SK-N-SH (cell line): ENCODE data around the gene CFAP57. TPM values are rescaled to one million over a fixed set of nuclear protein-coding genes. Genes with fewer than 3 reads are reported as not detected.

Source experiments
- CTCF ChIA-PET: fragments of 300-600, 350-600 bp; formaldehyde crosslinking; extraction: SDS; loops from one replicate; lab custom pipeline; 2021; lab: Yijun Ruan, JAX
- POLR2A ChIA-PET: fragments of 350-600 bp; sonication (Branson Sonifier 250); formaldehyde crosslinking; extraction: SDS; loops from one replicate; lab custom pipeline; 2020; ENCODE audit warnings: antibody characterized with exemption, inconsistent platforms; lab: Yijun Ruan, JAX
- DNase-seq: peaks from one replicate; pipeline ENCODE4 v3.0.0; 2012
- H2AFZ ChIP-seq: fragments of 200-600 bp; sonication (generic); 2 replicates; pipeline ENCODE4 v1.8.1; 2016; ENCODE audit warnings: antibody characterized with exemption, mild to moderate bottlenecking, low read depth
- H3F3A ChIP-seq: fragments of 200-600 bp; sonication (generic); replicated peaks from 2 replicates; pipeline ENCODE3; 2016; ENCODE audit warnings: antibody characterized with exemption, mild to moderate bottlenecking; ENCODE audit not compliant: insufficient read depth
- H3K27ac ChIP-seq, 2 experiments: fragments of 200-500 bp in 1 of 2; fragments of 200-600 bp in 1 of 2; sonication (Bioruptor generic) in 1 of 2; sonication (generic), shearing (Covaris generic) in 1 of 2; 2 replicates each; pipeline versions ENCODE4 v1.5.1 to v1.6.1; 2014 to 2016; ENCODE audit warnings: low read depth in 2 of 2, inconsistent platforms in 1 of 2, low read length in 1 of 2, mild to moderate bottlenecking in 1 of 2, mixed read lengths in 1 of 2
- H3K27me3 ChIP-seq: fragments of 200-600 bp; sonication (generic), shearing (Covaris generic); 2 replicates; pipeline ENCODE4 v1.6.1; 2016; ENCODE audit warnings: mixed run types; ENCODE audit not compliant: insufficient read depth
- H3K36me3 ChIP-seq, 2 experiments: fragments of 200-500 bp in 1 of 2; fragments of 200-600 bp in 1 of 2; sonication (Bioruptor generic) in 1 of 2; sonication (generic) in 1 of 2; replicated peaks in 1 of 2; 2 replicates each; pipeline versions ENCODE3 to v1.5.1; 2014 to 2016; ENCODE audit warnings: low read length in 1 of 2, mild to moderate bottlenecking in 1 of 2; ENCODE audit not compliant: insufficient read depth in 2 of 2, control insufficient read depth in 1 of 2
- H3K4me1 ChIP-seq, 2 experiments: fragments of 200-500 bp in 1 of 2; fragments of 200-600 bp in 1 of 2; sonication (Bioruptor generic) in 1 of 2; sonication (generic), shearing (Covaris generic) in 1 of 2; 2 replicates each; pipeline versions ENCODE4 v1.5.1 to v1.6.1; 2014 to 2016; ENCODE audit warnings: low read depth in 1 of 2, low read length in 1 of 2, mixed run types in 1 of 2; ENCODE audit not compliant: insufficient read depth in 2 of 2, control insufficient read depth in 1 of 2
- H3K4me2 ChIP-seq: fragments of 200-600 bp; sonication (generic), shearing (Covaris generic); 2 replicates; pipeline ENCODE4 v1.6.1; 2017; ENCODE audit warnings: mixed run types
- H3K4me3 ChIP-seq, 2 experiments: fragments of 200-500 bp in 1 of 2; fragments of 200-600 bp in 1 of 2; sonication (Bioruptor generic) in 1 of 2; sonication (generic), shearing (Covaris generic) in 1 of 2; 2 replicates each; pipeline versions ENCODE4 v1.5.1 to v1.8.1; 2014 to 2016; ENCODE audit warnings: low read depth in 2 of 2, inconsistent platforms in 1 of 2, low read length in 1 of 2, mild to moderate bottlenecking in 1 of 2, mixed read lengths in 1 of 2, moderate library complexity in 1 of 2
- H3K79me2 ChIP-seq: fragments of 200-600 bp; sonication (generic); 2 replicates; pipeline ENCODE4 v1.8.1; 2017; ENCODE audit warnings: mild to moderate bottlenecking; ENCODE audit not compliant: insufficient read depth
- H3K9ac ChIP-seq: fragments of 200-600 bp; sonication (generic); 2 replicates; pipeline ENCODE4 v1.6.1; 2017; ENCODE audit warnings: mixed run types
- H3K9me2 ChIP-seq: fragments of 200-600 bp; sonication (generic); 2 replicates; pipeline ENCODE4 v1.6.1; 2017; ENCODE audit warnings: mixed run types
- H3K9me3 ChIP-seq: fragments of 200-600 bp; sonication (generic); 2 replicates; pipeline ENCODE4 v1.6.1; 2017; ENCODE audit warnings: mixed run types, mild to moderate bottlenecking, moderate library complexity
- H4K20me1 ChIP-seq: fragments of 200-600 bp; sonication (generic); 2 replicates; pipeline ENCODE4 v1.6.1; 2017; ENCODE audit warnings: mild to moderate bottlenecking, mixed run types; ENCODE audit not compliant: insufficient read depth
- CHD2 ChIP-seq: fragments of 150-350 bp; IDR thresholded peaks from 2 replicates; pipeline ENCODE4 v1.6.1; 2018; ENCODE audit warnings: low read length; ENCODE audit not compliant: partially characterized antibody
- CTCF ChIP-seq: fragments of 200-600 bp; sonication (generic); IDR thresholded peaks from 2 replicates; pipeline ENCODE4 v1.6.1; 2017; ENCODE audit warnings: antibody characterized with exemption, mild to moderate bottlenecking, moderate library complexity
- ELF1 ChIP-seq: IDR thresholded peaks from 2 replicates; pipeline ENCODE4 v1.4.0; 2012
- EZH2phosphoT487 ChIP-seq: fragments of 200-600 bp; sonication (generic); IDR thresholded peaks from 2 replicates; pipeline ENCODE4 v1.6.1; 2017; ENCODE audit warnings: low read depth, mixed run types, mild to moderate bottlenecking, antibody characterized with exemption, moderate library complexity, borderline replicate concordance
- FOSL2 ChIP-seq: IDR thresholded peaks from 2 replicates; pipeline ENCODE4 v1.4.0; 2012; ENCODE audit warnings: low read depth, mild to moderate bottlenecking, moderate library complexity, borderline replicate concordance
- FOXJ3 ChIP-seq: sonication (generic); formaldehyde crosslinking; IDR thresholded peaks from 2 replicates; pipeline ENCODE4 v1.5.1; 2020; ENCODE audit warnings: mild to moderate bottlenecking, missing genetic modification reagents
- FOXM1 ChIP-seq: IDR thresholded peaks from 2 replicates; pipeline ENCODE4 v1.4.0; 2012; ENCODE audit warnings: low read depth, mild to moderate bottlenecking
- GABPA ChIP-seq: IDR thresholded peaks from 2 replicates; pipeline ENCODE4 v1.4.0; 2012; ENCODE audit warnings: low read depth, mild to moderate bottlenecking
- GATA2 ChIP-seq: sonication (generic); formaldehyde crosslinking; IDR thresholded peaks from 2 replicates; pipeline ENCODE4 v1.5.0; 2020; ENCODE audit warnings: mild to moderate bottlenecking, missing genetic modification reagents
- MEF2A ChIP-seq: IDR thresholded peaks from 2 replicates; pipeline ENCODE4 v1.4.0; 2012; ENCODE audit warnings: low read depth, borderline replicate concordance
- MXI1 ChIP-seq: IDR thresholded peaks from 2 replicates; pipeline ENCODE4 v1.6.1; 2012; ENCODE audit warnings: mild to moderate bottlenecking, low read depth, low read length, improper control_type of control experiment
- NRF1 ChIP-seq: IDR thresholded peaks from 2 replicates; pipeline ENCODE4 v1.6.1; 2012; ENCODE audit warnings: low read depth, mild to moderate bottlenecking, low read length
- RAD21 ChIP-seq: IDR thresholded peaks from 2 replicates; pipeline ENCODE4 v1.6.1; 2012; ENCODE audit warnings: mild to moderate bottlenecking, low read length
- RFX5 ChIP-seq: IDR thresholded peaks from 2 replicates; pipeline ENCODE4 v1.6.1; 2012; ENCODE audit warnings: mild to moderate bottlenecking, improper control_type of control experiment, low read length
- RXRA ChIP-seq: IDR thresholded peaks from 2 replicates; pipeline ENCODE4 v1.4.0; 2012; ENCODE audit warnings: low read depth, mild to moderate bottlenecking, borderline replicate concordance
- SMC3 ChIP-seq: IDR thresholded peaks from 2 replicates; pipeline ENCODE4 v1.6.1; 2012; ENCODE audit warnings: low read depth, low read length, improper control_type of control experiment
- TEAD4 ChIP-seq: IDR thresholded peaks from 2 replicates; pipeline ENCODE4 v1.4.0; 2012; ENCODE audit warnings: mild to moderate bottlenecking, borderline replicate concordance; ENCODE audit not compliant: insufficient read depth
- ZBTB33 ChIP-seq: IDR thresholded peaks from 2 replicates; pipeline ENCODE4 v1.4.0; 2012; ENCODE audit warnings: low read depth, borderline replicate concordance
- WGBS: methylation state at CpG from one replicate; pipeline ENCODE4 v1.1.6; 2017; ENCODE audit warnings: low lambda C conversion rate; 5-methylcytosine and 5-hydroxymethylcytosine counted together
- polyA plus RNA-seq, 3 experiments: library from polyadenylated mRNA; depleted of rRNA; stranded (reverse); fragments of >200 nt; gene quantifications; 2 replicates each; pipeline ENCODE4 v1.2.3, GENCODE V29; 2012
- TF ChIP-seq, protein P1 (sequence below): IDR thresholded peaks from 2 replicates; pipeline ENCODE4 v1.6.1; 2012; ENCODE audit warnings: mild to moderate bottlenecking, low read depth, low read length, moderate library complexity
- TF ChIP-seq, protein P2 (sequence below): fragments of 150-350 bp; IDR thresholded peaks from 2 replicates; pipeline ENCODE4 v1.6.1; 2016; ENCODE audit warnings: mild to moderate bottlenecking, low read depth, low read length

Gene CFAP57
- polyA plus RNA-seq, 1 of the 3 experiments (the other 2 are of a cell fraction): 0.36 TPM

DNA sequence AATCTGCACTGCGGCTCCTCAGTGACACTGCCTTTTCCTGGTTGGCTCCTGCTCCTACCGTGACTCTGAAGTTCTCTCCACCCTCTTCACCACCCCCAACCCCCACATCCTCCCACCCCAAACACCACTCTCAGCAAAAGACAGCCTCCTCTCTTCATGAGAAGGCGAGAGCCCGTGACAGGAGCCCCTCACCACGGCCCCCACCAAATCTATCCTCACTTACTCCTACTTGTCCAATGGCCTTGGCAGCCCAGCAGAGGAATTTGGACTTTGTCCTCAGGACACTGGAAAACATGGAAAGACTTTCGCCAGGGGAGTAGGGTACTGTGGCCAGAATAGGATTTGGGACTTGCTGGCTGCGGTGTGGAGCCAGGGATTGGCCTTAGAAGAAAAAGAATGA is 104.5 kb downstream of the CFAP57 start:
- Histone ChIP-seq H3F3A (no peaks in the 10 kb centered on the region), H3K27ac (no peak overlapping the region), H3K27me3 (peaks cover 11% of the 10 kb centered on the region; the same call in 1 of the 2 replicates), H3K4me1 (no peaks in the 10 kb centered on the region; a peak in 1 of 4 replicates), H3K79me2 (no peaks in the 10 kb centered on the region), H2AFZ (no peak overlapping the region), H3K9me2 (no peaks in the 10 kb centered on the region), H3K4me3 (no peak overlapping the region)
- POLR2A ChIA-PET: no interaction called here
- 27% methylated on average over 7 of the region's 7 CpGs for WGBS
- no peak for TF ChIP-seq RXRA
- TF ChIP-seq, protein P1, sequence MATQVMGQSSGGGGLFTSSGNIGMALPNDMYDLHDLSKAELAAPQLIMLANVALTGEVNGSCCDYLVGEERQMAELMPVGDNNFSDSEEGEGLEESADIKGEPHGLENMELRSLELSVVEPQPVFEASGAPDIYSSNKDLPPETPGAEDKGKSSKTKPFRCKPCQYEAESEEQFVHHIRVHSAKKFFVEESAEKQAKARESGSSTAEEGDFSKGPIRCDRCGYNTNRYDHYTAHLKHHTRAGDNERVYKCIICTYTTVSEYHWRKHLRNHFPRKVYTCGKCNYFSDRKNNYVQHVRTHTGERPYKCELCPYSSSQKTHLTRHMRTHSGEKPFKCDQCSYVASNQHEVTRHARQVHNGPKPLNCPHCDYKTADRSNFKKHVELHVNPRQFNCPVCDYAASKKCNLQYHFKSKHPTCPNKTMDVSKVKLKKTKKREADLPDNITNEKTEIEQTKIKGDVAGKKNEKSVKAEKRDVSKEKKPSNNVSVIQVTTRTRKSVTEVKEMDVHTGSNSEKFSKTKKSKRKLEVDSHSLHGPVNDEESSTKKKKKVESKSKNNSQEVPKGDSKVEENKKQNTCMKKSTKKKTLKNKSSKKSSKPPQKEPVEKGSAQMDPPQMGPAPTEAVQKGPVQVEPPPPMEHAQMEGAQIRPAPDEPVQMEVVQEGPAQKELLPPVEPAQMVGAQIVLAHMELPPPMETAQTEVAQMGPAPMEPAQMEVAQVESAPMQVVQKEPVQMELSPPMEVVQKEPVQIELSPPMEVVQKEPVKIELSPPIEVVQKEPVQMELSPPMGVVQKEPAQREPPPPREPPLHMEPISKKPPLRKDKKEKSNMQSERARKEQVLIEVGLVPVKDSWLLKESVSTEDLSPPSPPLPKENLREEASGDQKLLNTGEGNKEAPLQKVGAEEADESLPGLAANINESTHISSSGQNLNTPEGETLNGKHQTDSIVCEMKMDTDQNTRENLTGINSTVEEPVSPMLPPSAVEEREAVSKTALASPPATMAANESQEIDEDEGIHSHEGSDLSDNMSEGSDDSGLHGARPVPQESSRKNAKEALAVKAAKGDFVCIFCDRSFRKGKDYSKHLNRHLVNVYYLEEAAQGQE: no peak
- TF ChIP-seq FOXJ3 (CRISPR knock-in tag): no peak
- TF ChIP-seq NRF1: no peak
- no peak for TF ChIP-seq SMC3
- no peak for TF ChIP-seq RFX5
- TF ChIP-seq MEF2A: no peak
- TF ChIP-seq TEAD4: no peak
- no peak for TF ChIP-seq ZBTB33
- TF ChIP-seq MXI1: no peak
- no peak for TF ChIP-seq FOSL2
- no peak for TF ChIP-seq EZH2phosphoT487
- no peak for TF ChIP-seq RAD21
- TF ChIP-seq, protein P2, sequence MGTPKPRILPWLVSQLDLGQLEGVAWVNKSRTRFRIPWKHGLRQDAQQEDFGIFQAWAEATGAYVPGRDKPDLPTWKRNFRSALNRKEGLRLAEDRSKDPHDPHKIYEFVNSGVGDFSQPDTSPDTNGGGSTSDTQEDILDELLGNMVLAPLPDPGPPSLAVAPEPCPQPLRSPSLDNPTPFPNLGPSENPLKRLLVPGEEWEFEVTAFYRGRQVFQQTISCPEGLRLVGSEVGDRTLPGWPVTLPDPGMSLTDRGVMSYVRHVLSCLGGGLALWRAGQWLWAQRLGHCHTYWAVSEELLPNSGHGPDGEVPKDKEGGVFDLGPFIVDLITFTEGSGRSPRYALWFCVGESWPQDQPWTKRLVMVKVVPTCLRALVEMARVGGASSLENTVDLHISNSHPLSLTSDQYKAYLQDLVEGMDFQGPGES: no peak
- no peak for TF ChIP-seq GATA2 (CRISPR knock-in tag)
- TF ChIP-seq FOXM1: no peak
- no peak for TF ChIP-seq GABPA
- no peak for TF ChIP-seq CTCF
- no peak for TF ChIP-seq CHD2
- TF ChIP-seq ELF1: no peak
- TF ChIP-seq, all 33 proteins: peak for 0
- CTCF ChIA-PET: interaction anchor here (0.8 to 1.9 kb wide), 2 partner anchors 12 to 50 kb away, joined by 3 to 5 read pairs; no protein-coding TSS in a partner anchor
- Histone ChIP-seq H3K9ac (no peak overlapping the region), H3K36me3 (no peaks in the 10 kb centered on the region), H3K4me2 (no peak overlapping the region), H4K20me1 (no peaks in the 10 kb centered on the region), H3K9me3 (no peaks in the 10 kb centered on the region)
- no peak for DNase-seq
